NT2/D1 (cell line): ENCODE data around the gene PARD3.
"Not testable (repeated sequence)": the region's sequence is repeated elsewhere in the genome, so short reads cannot be mapped to it uniquely, and the experiment has no call there.

Experiments
- YY1 ChIP-seq: IDR thresholded peaks from 2 replicates; pipeline ENCODE4 v1.6.1; 2011; ENCODE audit not compliant: insufficient read length, insufficient read depth
- ZNF274 ChIP-seq: IDR thresholded peaks from 2 replicates; pipeline ENCODE4 v1.6.1; 2011; ENCODE audit warnings: mild to moderate bottlenecking, low read depth, low read length

DNA sequence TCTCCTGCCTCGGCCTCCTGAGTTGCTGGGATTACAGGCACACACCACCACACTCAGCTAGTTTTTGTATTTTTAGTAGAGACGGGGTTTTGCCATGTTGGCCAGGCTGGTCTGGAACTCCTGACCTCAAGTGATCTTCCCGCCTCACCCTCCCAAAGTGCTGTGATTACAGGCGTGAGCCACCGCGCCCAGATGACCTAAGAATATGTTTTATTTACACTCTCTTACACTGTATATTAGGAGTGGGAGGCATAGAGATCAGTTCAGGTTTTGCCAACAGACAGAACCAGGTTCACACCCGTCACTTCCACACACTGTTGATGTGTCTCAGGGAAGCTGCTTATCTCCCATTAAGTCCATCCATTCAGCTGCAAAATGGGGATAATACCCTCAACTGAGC lies 64.3 kb downstream of the PARD3 start:
- not testable (repeated sequence) for TF ChIP-seq YY1, ZNF274
